NT2/D1 (cell line): Measurements from ENCODE around the gene NUDT12.

Experiments used
- DNase-seq: peaks from one replicate; pipeline ENCODE4 v3.0.0-alpha.2; 2011; ENCODE audit warnings: low read depth, low spot score
- H3K27me3 ChIP-seq: 2 replicates; pipeline ENCODE4 v1.6.0; 2011; ENCODE audit warnings: mild to moderate bottlenecking; ENCODE audit not compliant: insufficient read length, insufficient read depth
- H3K36me3 ChIP-seq: 2 replicates; pipeline ENCODE4 v1.6.1; 2011; ENCODE audit warnings: mild to moderate bottlenecking, low read length, mixed read lengths; ENCODE audit not compliant: insufficient read depth, insufficient read length
- H3K4me1 ChIP-seq: 2 replicates; pipeline ENCODE4 v1.5.1; 2011; ENCODE audit not compliant: insufficient read depth, insufficient read length
- H3K4me3 ChIP-seq: 2 replicates; pipeline ENCODE4 v1.5.1; 2011; ENCODE audit warnings: low read depth; ENCODE audit not compliant: insufficient read length
- H3K9ac ChIP-seq: 2 replicates; pipeline ENCODE4 v1.6.0; 2011; ENCODE audit warnings: low read depth; ENCODE audit not compliant: insufficient read length
- H3K9me3 ChIP-seq: 2 replicates; pipeline ENCODE4 v1.5.1; 2011; ENCODE audit warnings: mild to moderate bottlenecking, low read length; ENCODE audit not compliant: insufficient read depth
- SUZ12 ChIP-seq: IDR thresholded peaks from 2 replicates; pipeline ENCODE4 v1.6.1; 2011; ENCODE audit not compliant: insufficient read length, insufficient read depth; ENCODE audit errors: extremely low read depth
- YY1 ChIP-seq: IDR thresholded peaks from 2 replicates; pipeline ENCODE4 v1.6.1; 2011; ENCODE audit not compliant: insufficient read length, insufficient read depth
- ZNF274 ChIP-seq: IDR thresholded peaks from 2 replicates; pipeline ENCODE4 v1.6.1; 2011; ENCODE audit warnings: mild to moderate bottlenecking, low read depth, low read length

NUDT12 gene

GRCh38 chr5:103503066-103503465 lies 59.5 kb downstream of the NUDT12 start:
- no peak for TF ChIP-seq YY1
- no peak for TF ChIP-seq SUZ12
- TF ChIP-seq ZNF274: no peak
- no peak overlapping the region for H3K4me3 ChIP-seq
- no peak overlapping the region for H3K9ac ChIP-seq
- no peaks in the 10 kb centered on the region for H3K4me1 ChIP-seq
- no peaks in the 10 kb centered on the region for H3K27me3 ChIP-seq
- peaks cover 6% of the 10 kb centered on the region for H3K9me3 ChIP-seq
- H3K36me3 ChIP-seq: no peaks in the 10 kb centered on the region
- DNase-seq: no peak

GRCh38 chr5:103502662-103503061 lies 59.9 kb downstream of the NUDT12 start:
- TF ChIP-seq ZNF274: no peak
- no peaks in the 10 kb centered on the region for H3K27me3 ChIP-seq
- no peak for DNase-seq

More at GRCh38 chr5:103502662-103503061, 59.9 kb downstream of the NUDT12 start:
- no peak overlapping the region for H3K9ac ChIP-seq
- H3K36me3 ChIP-seq: no peaks in the 10 kb centered on the region
- peaks cover 6% of the 10 kb centered on the region for H3K9me3 ChIP-seq
- H3K4me1 ChIP-seq: no peaks in the 10 kb centered on the region
- H3K4me3 ChIP-seq: no peak overlapping the region
